BLaER1 treated with 17β-estradiol and CSF1 and Interleukin-3, amounts not matched to agents 10 nM and 100 nM (cell line): ENCODE measurements around the gene DNAH2.

Source experiments
- H3K27ac ChIP-seq, 11 experiments: shearing (Covaris generic); formaldehyde crosslinking; 2 replicates each; pipeline ENCODE4 v1.8.1; 2022
- H3K27me3 ChIP-seq, 11 experiments: shearing (Covaris generic); formaldehyde crosslinking; 2 replicates each; pipeline ENCODE4 v1.8.1; 2022
- H3K36me3 ChIP-seq, 11 experiments: shearing (Covaris generic); formaldehyde crosslinking; 2 replicates each; pipeline ENCODE4 v1.8.1; 2022
- H3K4me1 ChIP-seq, 10 experiments: shearing (Covaris generic); formaldehyde crosslinking; 2 replicates each; pipeline ENCODE4 v1.8.1; 2022
- H3K4me2 ChIP-seq, 11 experiments: shearing (Covaris generic); formaldehyde crosslinking; 2 replicates each; pipeline ENCODE4 v1.8.1; 2022
- H3K4me3 ChIP-seq, 10 experiments: shearing (Covaris generic); formaldehyde crosslinking; 2 replicates each; pipeline ENCODE4 v1.8.1; 2022
- H3K9ac ChIP-seq, 11 experiments: shearing (Covaris generic); formaldehyde crosslinking; 2 replicates each; pipeline ENCODE4 v1.8.1; 2022
- H3K9me3 ChIP-seq, 11 experiments: shearing (Covaris generic); formaldehyde crosslinking; replicated peaks in 1 of 11; 2 replicates each; pipeline ENCODE4 v1.8.1; 2022
- H4K20me1 ChIP-seq, 11 experiments: shearing (Covaris generic); formaldehyde crosslinking; 2 replicates each; pipeline ENCODE4 v1.8.1; 2022
- Cebpa-rat ChIP-seq, 11 experiments: shearing (Covaris generic); IDR thresholded peaks; 2 replicates each; pipeline ENCODE4 v1.8.1; 2022

DNAH2 gene, protein sequence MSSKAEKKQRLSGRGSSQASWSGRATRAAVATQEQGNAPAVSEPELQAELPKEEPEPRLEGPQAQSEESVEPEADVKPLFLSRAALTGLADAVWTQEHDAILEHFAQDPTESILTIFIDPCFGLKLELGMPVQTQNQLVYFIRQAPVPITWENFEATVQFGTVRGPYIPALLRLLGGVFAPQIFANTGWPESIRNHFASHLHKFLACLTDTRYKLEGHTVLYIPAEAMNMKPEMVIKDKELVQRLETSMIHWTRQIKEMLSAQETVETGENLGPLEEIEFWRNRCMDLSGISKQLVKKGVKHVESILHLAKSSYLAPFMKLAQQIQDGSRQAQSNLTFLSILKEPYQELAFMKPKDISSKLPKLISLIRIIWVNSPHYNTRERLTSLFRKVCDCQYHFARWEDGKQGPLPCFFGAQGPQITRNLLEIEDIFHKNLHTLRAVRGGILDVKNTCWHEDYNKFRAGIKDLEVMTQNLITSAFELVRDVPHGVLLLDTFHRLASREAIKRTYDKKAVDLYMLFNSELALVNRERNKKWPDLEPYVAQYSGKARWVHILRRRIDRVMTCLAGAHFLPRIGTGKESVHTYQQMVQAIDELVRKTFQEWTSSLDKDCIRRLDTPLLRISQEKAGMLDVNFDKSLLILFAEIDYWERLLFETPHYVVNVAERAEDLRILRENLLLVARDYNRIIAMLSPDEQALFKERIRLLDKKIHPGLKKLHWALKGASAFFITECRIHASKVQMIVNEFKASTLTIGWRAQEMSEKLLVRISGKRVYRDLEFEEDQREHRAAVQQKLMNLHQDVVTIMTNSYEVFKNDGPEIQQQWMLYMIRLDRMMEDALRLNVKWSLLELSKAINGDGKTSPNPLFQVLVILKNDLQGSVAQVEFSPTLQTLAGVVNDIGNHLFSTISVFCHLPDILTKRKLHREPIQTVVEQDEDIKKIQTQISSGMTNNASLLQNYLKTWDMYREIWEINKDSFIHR (N-terminal part only)

DNA sequence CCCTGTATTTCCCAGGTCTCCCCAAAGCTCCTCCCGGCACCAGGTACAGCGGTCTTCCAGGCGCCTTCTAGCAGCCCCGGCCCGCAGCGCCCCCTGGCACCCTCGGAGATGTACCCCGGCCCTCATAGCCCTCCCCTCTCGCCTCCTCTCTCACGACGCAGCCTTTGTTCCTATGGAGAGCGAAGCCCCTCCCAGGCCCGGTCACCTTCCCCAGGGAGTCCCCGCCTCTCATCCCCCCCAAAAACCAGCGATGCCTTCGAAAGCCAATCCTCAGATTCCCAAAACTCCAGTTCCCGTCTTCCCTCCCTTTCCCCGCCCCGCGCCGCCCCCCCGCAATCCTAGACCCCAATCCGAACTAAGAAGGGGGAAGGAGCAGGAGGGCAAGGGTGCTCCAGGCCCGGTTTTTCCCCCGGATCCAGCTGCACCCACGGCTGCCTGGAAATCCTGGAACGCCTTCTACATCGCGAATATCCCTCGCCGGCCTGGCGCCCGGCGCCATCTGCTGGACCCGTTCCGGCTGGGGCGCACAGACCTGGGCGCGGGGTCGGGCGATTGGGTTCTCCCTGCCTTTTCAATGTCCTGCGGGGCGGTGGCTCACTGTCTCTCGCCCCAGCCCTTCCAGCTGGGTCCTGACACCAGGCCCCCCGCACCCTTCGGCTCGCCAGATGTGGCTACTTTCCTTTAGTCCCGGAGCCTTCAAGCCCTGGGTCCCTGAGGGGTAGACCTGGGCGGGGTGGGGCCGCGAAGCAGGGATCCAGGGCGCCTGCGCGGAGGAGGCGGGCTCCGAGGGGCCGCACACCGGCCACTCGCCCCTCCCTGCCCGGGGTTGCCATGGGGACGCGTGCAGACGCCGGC, at the start of gene DNAH2:
Gene DNAH2, plus strand, starts transcription at position 844 of the 855 bp plus-strand sequence. CDS start 1,991 bp downstream, outside the sequence.
- Histone ChIP-seq H3K4me1 (peaks cover 37 to 66% (median 58%) of the 10 kb centered on the region in 10 experiments), H3K27me3 (peaks cover 45 to 88% (median 82%) of the 10 kb centered on the region in 11 experiments), H4K20me1 (no peaks in the 10 kb centered on the region; a peak in 1 of 22 replicates), H3K27ac (peak within 1 kb of the TSS; percentile 7 to 53 (median 36); a peak in 16 of 22 replicates), H3K4me3 (peak within 1 kb of the TSS; percentile 52 to 70 (median 60)), H3K9ac (peak within 1 kb of the TSS; percentile 48 to 72 (median 68)), H3K36me3 (no peaks in the 10 kb centered on the region), H3K9me3 (no peaks in the 10 kb centered on the region), H3K4me2 (peak within 1 kb of the TSS; percentile 76 to 98 (median 93))
- no peak for TF ChIP-seq Cebpa-rat (IDR thresholded peaks at IDR 0.05)

DNA sequence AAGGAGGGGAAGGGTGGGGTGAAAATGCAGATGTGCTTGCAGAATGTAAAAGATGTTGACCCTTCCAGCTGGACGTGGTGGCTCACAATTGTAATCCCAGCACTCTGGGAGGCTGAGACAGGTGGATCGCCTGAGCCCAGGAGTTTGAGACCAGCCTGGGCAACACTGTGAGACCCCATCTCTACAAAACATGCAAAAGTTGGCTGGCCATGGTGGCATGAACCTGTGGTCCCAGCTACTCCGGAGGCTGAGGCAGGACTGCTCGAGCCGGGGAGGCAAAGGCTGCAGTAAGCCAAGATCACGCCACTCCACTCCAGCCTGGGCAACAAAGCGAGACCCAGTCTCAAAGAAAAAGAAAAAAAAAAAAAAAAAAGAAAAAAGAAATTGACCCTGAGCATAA, 49.1 kb upstream of the DNAH2 start:
- Histone ChIP-seq H3K4me1 (no peaks in the 10 kb centered on the region), H3K9me3 (peaks cover 2 to 4% (median 3%) of the 10 kb centered on the region in 11 experiments), H3K9ac (no peak overlapping the region), H3K36me3 (peaks cover 80 to 96% (median 86%) of the 10 kb centered on the region in 11 experiments), H3K4me2 (no peak overlapping the region), H3K27ac (no peak overlapping the region), H3K27me3 (no peaks in the 10 kb centered on the region), H3K4me3 (no peak overlapping the region), H4K20me1 (peaks cover 0 to 33% (median 16%) of the 10 kb centered on the region in 11 experiments; a peak in 7 of 22 replicates)
- TF ChIP-seq Cebpa-rat (IDR thresholded peaks at IDR 0.05) = no peak

DNA sequence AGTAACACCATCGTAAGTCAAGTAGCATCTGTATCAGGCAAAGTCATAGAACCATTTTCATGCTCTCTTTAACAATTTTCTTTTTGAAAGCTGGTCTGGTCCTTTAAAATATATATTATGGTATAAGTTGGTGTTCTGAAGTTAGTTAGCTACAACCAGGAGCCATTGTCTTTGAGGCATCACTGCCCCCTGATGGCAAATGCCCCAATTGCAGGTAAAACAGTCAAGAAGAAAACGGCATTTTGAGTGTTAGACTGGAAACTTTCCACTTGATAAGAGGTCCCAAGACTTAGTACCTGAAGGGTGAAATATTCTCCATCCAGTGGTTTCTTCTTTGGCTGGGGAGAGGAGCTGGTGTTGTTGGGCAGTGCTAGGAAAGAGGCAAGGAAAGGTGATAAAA, 44.3 kb upstream of the DNAH2 start:
- Histone ChIP-seq H3K9me3 (peaks cover 17 to 28% (median 21%) of the 10 kb centered on the region in 11 experiments), H4K20me1 (peaks cover 12 to 60% (median 30%) of the 10 kb centered on the region in 11 experiments; a peak in 21 of 22 replicates), H3K4me3 (0 out of 20 replicates have a peak overlapping the region, but pooled peaks of 1 of the 10 experiments have one; percentile 3), H3K36me3 (peaks cover 94 to 100% (median 98%) of the 10 kb centered on the region in 11 experiments), H3K27me3 (no peaks in the 10 kb centered on the region; a peak in 1 of 22 replicates), H3K4me2 (no peak overlapping the region), H3K27ac (no peak overlapping the region), H3K4me1 (no peaks in the 10 kb centered on the region), H3K9ac (no peak overlapping the region)
- TF ChIP-seq Cebpa-rat (IDR thresholded peaks at IDR 0.05) = no peak

DNA sequence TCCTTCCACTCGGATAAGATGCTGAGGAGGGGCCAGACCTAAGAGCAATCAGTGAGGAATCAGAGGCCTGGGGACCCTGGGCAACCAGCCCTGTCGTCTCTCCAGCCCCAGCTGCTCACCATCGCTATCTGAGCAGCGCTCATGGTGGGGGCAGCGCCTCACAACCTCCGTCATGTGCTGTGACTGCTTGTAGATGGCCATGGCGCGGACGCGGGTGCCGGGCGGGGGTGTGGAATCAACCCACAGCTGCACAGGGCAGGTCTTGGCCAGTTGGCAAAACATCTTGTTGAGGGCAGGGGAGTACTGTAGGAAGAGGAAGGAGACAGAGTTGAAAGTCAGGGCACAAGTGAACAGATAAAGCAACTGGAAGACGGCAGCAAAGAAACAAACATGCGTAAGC, 42.6 kb upstream of the DNAH2 start:
- peaks cover 17 to 28% (median 21%) of the 10 kb centered on the region in 11 experiments for H3K9me3 ChIP-seq
- no peak overlapping the region for H3K4me3 ChIP-seq
- H3K4me1 ChIP-seq = no peaks in the 10 kb centered on the region
- no peaks in the 10 kb centered on the region; a peak in 1 of 22 replicates for H3K27me3 ChIP-seq
- peaks cover 23 to 74% (median 45%) of the 10 kb centered on the region in 11 experiments; a peak in 21 of 22 replicates for H4K20me1 ChIP-seq
- no peak overlapping the region for H3K9ac ChIP-seq
- H3K36me3 ChIP-seq = peaks cover 81 to 98% (median 90%) of the 10 kb centered on the region in 11 experiments
- no peak overlapping the region for H3K4me2 ChIP-seq
- TF ChIP-seq Cebpa-rat (IDR thresholded peaks at IDR 0.05) = no peak
- H3K27ac ChIP-seq = no peak overlapping the region

DNA sequence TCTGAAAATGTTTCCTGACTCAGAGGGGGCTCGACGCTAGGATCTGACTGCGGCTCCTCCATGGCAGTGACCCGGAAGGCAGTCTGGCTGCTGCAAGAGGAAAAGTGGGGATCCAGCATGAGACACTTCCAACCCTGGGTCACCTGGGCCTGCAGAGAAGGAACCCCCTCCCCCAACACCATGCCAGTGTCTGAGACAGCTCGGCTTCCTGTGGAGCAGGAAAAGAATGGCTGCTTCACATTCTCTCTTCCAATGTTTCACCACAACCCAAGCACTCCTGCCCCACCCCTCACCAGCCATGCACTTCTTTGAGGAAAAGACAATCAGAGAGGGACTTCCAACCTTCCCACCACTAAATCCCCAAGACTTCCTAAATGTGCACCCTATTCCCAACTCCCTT, 41.0 kb upstream of the DNAH2 start:
- H4K20me1 ChIP-seq = peaks cover 25 to 81% (median 59%) of the 10 kb centered on the region in 11 experiments; a peak in 21 of 22 replicates
- H3K27me3 ChIP-seq = no peaks in the 10 kb centered on the region; a peak in 1 of 22 replicates
- no peak overlapping the region for H3K9ac ChIP-seq
- no peaks in the 10 kb centered on the region for H3K4me1 ChIP-seq
- H3K4me2 ChIP-seq = no peak overlapping the region
- H3K27ac ChIP-seq = no peak overlapping the region
- H3K4me3 ChIP-seq = no peak overlapping the region
- TF ChIP-seq Cebpa-rat (IDR thresholded peaks at IDR 0.05) = no peak
- H3K36me3 ChIP-seq = peaks cover 65 to 94% (median 76%) of the 10 kb centered on the region in 11 experiments
- H3K9me3 ChIP-seq = peaks cover 17 to 28% (median 21%) of the 10 kb centered on the region in 11 experiments

DNA sequence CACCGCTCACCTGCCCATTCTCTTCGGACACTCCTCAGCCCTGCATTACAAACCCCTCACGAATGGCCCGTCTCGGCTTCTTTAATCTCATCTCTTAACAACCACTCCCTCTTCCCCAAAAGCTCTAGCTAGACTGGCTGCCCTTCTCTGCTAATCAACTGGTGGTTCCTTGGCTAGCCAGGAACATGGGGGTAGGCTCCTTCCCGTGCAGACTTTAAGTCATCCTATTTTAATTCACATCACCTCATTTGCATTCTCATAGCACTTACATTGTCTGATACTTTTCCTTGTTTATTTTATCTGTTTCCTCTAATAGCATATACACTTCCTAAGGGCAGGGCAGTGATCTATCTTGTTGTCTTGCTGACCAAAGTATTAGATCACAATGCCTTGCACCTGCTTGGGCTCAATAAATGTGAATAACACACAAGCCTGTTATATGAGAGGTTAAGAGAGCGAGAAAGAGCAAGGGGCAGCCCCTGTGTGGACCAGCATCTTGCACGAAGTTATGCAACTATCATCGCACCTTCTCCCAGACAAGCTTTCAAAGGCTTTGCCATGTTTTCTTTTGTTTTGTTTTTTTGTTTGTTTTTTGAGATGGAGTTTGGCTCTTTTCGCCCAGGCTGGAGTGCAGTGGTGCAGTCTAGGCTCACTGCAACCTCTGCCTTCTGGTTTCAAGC, 40.0 kb upstream of the DNAH2 start:
- H3K36me3 ChIP-seq = peaks cover 55 to 93% (median 74%) of the 10 kb centered on the region in 11 experiments
- TF ChIP-seq Cebpa-rat (IDR thresholded peaks at IDR 0.05) = no peak

DNA sequence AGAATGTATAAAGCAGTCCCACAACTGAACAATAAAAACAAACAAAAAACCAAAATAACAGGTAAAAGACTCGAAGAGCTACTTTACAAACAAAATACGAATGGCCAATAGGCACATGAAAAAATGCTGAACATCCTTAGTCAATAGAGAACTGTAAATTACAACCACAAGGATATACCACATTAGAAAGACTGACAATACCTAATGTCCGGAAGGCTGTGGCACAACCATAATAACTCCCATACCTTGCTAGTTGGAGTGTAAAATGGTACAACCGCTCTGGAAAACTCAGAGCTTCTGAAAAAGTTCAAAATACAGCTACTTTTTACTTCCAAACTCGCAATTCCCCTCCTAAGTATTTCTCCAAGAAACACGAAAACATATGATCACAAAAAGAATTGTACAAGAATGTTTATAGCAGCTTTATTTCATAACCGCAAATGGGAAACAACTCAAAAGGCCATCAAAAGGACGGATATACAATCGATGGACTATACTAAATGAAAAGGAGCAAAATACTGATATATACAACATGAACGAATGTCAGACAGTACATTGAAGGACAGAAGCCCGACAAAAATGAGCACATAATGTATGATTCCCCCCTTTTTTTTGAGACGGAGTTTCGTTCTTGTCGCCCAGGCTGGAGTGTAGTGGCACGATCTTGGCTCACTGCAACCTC, 32.6 kb upstream of the DNAH2 start:
- peaks cover 5 to 61% (median 41%) of the 10 kb centered on the region in 11 experiments; a peak in 21 of 22 replicates for H3K36me3 ChIP-seq
- TF ChIP-seq Cebpa-rat (IDR thresholded peaks at IDR 0.05) = no peak
- peak overlapping the region; percentile 97 to 100 (median 99) for H3K27ac ChIP-seq
- peak overlapping the region; percentile 85 to 98 (median 94) for H3K4me2 ChIP-seq
- H3K4me1 ChIP-seq = peaks cover 31 to 40% (median 35%) of the 10 kb centered on the region in 10 experiments
- peaks cover 10 to 69% (median 59%) of the 10 kb centered on the region in 11 experiments; a peak in 21 of 22 replicates for H4K20me1 ChIP-seq
- H3K9me3 ChIP-seq = no peaks in the 10 kb centered on the region
- H3K4me3 ChIP-seq = peak overlapping the region; percentile 82 to 100 (median 94)
- peak overlapping the region; percentile 96 to 100 (median 99) for H3K9ac ChIP-seq
- no peaks in the 10 kb centered on the region for H3K27me3 ChIP-seq

More for the DNA sequence above, 40.0 kb upstream of the DNAH2 start:
- no peak overlapping the region for H3K4me2 ChIP-seq
- H3K4me3 ChIP-seq = no peak overlapping the region
- no peaks in the 10 kb centered on the region; a peak in 1 of 22 replicates for H3K27me3 ChIP-seq
- no peak overlapping the region for H3K27ac ChIP-seq
- H3K9ac ChIP-seq = no peak overlapping the region
- H4K20me1 ChIP-seq = peaks cover 25 to 85% (median 69%) of the 10 kb centered on the region in 11 experiments; a peak in 21 of 22 replicates
- no peaks in the 10 kb centered on the region for H3K4me1 ChIP-seq
- H3K9me3 ChIP-seq = peaks cover 17 to 28% (median 21%) of the 10 kb centered on the region in 11 experiments
